NCI-H82 treated with DMSO at 0.1 percent for 48 hours (cell line): ENCODE data around the gene LRP2.
"Not testable (repeated sequence)": the region's sequence is repeated elsewhere in the genome, so short reads cannot be mapped to it uniquely, and the experiment has no call there.

Source experiments
- DNase-seq: peaks from one replicate; lab custom pipeline; 2025; ENCODE audit not compliant: unreplicated experiment; lab: John Stamatoyannopoulos, UW

The LRP2 gene

GRCh38 chr2:169301596-169302335 lies 60.6 kb downstream of the LRP2 start:
- no peak for DNase-seq

- DNase-seq = no peak
These were observed 61.5 kb downstream of the LRP2 start for GRCh38 chr2:169300636-169301530.

GRCh38 chr2:169298007-169298406 lies 64.3 kb downstream of the LRP2 start:
- no peak for DNase-seq

- DNase-seq = no peak
These were observed 68.2 kb downstream of the LRP2 start for GRCh38 chr2:169294001-169294675.

GRCh38 chr2:169291517-169291916 lies 70.8 kb downstream of the LRP2 start:
- no peak for DNase-seq

GRCh38 chr2:169290433-169290832 lies 71.9 kb downstream of the LRP2 start:
- no peak for DNase-seq

- no peak for DNase-seq
These were observed 74.7 kb downstream of the LRP2 start for GRCh38 chr2:169287666-169288065.

GRCh38 chr2:169286624-169287231 lies 75.6 kb downstream of the LRP2 start:
- DNase-seq = no peak

GRCh38 chr2:169285531-169286235 lies 76.7 kb downstream of the LRP2 start:
- DNase-seq = no peak

- DNase-seq = no peak
These were observed 81.8 kb downstream of the LRP2 start for GRCh38 chr2:169280502-169280901.

GRCh38 chr2:169275696-169276444 lies 86.5 kb downstream of the LRP2 start:
- no peak for DNase-seq

GRCh38 chr2:169272010-169272409 lies 90.3 kb downstream of the LRP2 start:
- no peak for DNase-seq

GRCh38 chr2:169270574-169270973 lies 91.8 kb downstream of the LRP2 start:
- DNase-seq = not testable (repeated sequence)

GRCh38 chr2:169265591-169265990 lies 96.7 kb downstream of the LRP2 start:
- DNase-seq = no peak

GRCh38 chr2:169260846-169261642 lies 101.3 kb downstream of the LRP2 start:
- no peak for DNase-seq

GRCh38 chr2:169260246-169260645 lies 102.1 kb downstream of the LRP2 start:
- DNase-seq = no peak

- no peak for DNase-seq
These were observed 102.9 kb downstream of the LRP2 start for GRCh38 chr2:169259402-169259801.

GRCh38 chr2:169258045-169258601 lies 104.2 kb downstream of the LRP2 start:
- DNase-seq = no peak

GRCh38 chr2:169254774-169255173 lies 107.6 kb downstream of the LRP2 start:
- no peak for DNase-seq
